Measurements from ENCODE around the gene TSR1.
"Not testable (repeated sequence)": the region's sequence is repeated elsewhere in the genome, so short reads cannot be mapped to it uniquely, and the experiment has no call there.

TSR1 gene

DNA sequence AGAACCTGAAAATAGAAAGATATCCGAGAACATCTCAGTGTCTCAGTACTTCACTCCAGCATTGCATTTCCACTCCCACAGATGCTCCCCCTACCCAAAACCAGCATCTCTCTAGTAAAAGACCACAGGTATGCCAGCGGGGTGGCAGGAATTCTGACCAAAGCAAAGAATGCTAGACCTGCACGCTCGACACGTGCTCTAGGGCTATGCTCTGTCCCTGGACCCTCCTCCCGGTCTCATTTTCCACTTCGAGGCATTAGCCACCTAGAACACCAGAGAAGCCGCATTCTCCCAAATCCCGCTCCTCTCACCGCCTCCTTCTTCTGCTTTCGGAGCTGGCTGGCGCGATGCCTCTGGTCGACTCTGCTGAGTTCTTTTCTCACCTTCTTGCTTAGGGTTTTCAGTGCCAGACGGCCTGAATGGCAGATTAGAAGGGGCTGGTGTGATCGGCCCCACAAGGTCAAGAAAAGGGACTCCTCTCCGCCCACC is 487 bp downstream of the TSR1 start:
- DNase-seq = no peak

DNA sequence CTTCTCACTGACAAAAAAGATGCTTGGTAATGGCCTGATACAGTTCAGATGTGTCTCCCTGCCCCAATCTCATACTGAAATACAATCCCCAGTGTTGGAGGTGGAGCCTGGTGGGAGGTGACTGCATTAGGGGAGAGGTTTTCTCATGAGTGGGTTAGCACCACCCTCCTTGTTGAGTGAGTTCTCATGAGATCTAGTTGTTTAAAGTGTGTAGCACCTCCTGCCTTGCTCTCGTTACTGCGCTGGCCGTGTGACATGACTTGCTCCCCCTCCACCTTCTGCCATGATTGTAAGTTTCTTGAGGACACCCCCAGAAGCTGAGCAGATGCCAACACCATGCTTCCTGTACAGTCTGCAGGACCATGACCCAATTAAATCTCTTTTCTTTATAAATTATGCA is 5.0 kb downstream of the TSR1 start:
- no peak for DNase-seq

DNA sequence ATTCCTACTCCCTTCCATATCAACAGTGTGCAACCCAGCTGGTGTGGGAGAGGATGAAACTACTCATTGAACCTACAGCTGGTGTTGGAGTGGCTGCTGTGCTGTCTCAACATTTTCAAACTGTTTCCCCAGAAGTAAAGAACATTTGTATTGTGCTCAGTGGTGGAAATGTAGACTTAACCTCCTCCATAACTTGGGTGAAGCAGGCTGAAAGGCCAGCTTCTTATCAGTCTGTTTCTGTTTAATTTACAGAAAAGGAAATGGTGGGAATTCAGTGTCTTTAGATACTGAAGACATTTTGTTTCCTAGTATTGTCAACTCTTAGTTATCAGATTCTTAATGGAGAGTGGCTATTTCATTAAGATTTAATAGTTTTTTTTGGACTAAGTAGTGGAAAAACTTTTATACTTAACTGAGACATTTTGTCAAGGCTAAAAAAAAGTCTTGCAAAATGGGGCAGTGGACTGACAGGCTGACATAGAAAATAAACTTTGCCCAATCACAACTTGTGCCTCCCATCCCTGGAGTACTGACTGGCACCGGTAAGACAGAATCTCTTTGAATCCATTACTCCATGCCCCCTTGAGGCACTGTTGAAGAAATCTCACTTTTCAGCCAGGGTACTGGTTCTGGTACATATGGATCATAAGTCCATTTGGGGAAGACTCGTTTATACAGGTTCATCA is 12.5 kb downstream of the TSR1 start:
- DNase-seq = no peak

DNA sequence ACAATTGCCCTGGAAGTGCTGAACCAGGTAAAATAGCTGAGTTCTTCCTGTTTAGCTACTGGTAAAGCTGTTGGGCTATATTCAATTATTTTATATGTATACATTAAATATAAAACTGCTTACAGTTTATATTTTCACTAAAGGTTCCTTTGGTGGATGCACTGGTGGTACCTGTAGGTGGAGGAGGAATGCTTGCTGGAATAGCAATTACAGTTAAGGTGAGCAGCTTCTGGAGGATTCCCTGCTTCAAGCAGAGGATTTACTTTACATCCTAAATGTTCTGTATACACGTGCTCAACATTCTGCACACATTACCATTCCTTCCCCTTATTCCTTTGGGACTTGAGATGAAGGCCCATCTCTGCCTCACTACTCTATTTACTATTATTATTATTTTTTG is 14.9 kb downstream of the TSR1 start:
- DNase-seq = no peak

DNA sequence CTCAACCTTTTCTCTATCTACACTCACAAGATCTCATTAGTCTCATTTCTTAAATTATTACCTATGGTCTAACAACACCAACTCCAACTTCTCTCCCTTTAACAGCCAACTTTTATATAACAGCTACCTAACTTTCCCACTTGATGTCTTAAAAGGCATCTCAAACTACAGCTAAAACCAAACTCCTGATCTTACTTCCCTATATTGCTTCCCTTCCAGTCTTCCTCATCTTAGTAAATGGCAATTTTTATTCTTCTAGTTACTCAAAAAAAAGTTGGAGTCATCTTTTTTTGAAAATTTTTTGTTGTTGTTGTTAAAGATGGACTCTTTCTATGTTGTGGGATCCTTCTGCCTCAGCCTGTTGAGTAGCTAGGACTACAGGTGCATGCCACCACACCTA is 17.2 kb downstream of the TSR1 start:
- no peak for DNase-seq

DNA sequence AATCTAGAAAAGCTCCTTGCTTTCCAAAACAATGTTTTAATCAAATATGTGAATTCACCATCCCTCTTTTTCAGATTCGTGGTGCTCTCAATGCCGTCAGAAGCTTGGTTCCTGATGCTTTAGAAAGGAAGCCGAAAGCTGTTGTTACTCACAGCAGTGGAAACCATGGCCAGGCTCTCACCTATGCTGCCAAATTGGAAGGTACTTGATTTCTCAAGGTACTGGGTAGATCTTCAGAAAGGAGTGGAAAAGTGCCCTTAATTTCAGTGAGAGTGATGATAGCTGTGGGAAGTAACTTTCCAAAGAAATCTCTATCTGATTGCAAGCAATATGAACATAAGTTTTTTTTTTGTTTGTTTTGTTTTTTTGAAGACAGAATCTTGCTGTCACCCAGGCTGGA is 18.5 kb downstream of the TSR1 start:
- no peak for DNase-seq

DNA sequence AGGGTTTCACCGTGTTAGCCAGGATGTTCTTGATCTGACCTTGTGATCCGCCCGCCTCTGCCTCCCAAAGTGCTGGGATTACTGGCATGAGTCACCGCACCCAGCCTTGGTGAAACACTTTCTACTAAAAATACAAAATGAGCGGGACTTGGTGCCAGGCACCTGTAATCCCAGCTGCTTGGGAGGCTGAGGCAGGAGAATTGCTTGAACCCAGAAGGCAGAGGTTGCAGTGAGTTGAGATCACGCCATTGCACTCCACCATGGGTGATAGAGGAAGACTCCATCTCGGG is 19.4 kb downstream of the TSR1 start:
- DNase-seq = not testable (repeated sequence)

DNA sequence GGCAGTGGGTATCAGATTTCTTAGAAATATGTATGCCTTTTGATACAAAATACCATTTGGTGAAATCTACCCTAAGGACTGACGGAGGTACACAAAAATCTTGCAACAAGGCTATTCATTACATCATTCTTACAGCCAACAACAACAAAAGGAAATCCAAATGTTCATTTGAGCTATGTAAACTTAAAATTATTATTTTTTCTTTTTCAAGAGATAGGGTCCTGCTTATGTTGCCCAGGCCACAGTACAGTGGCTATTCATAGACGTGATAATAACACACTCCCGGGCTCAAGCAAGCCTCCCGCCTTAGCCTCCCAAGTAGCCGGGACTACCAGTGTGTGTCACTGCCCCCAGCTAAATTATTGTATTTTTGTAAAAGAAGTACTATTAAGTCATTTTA is 23.5 kb downstream of the TSR1 start:
- no peak for DNase-seq

DNA sequence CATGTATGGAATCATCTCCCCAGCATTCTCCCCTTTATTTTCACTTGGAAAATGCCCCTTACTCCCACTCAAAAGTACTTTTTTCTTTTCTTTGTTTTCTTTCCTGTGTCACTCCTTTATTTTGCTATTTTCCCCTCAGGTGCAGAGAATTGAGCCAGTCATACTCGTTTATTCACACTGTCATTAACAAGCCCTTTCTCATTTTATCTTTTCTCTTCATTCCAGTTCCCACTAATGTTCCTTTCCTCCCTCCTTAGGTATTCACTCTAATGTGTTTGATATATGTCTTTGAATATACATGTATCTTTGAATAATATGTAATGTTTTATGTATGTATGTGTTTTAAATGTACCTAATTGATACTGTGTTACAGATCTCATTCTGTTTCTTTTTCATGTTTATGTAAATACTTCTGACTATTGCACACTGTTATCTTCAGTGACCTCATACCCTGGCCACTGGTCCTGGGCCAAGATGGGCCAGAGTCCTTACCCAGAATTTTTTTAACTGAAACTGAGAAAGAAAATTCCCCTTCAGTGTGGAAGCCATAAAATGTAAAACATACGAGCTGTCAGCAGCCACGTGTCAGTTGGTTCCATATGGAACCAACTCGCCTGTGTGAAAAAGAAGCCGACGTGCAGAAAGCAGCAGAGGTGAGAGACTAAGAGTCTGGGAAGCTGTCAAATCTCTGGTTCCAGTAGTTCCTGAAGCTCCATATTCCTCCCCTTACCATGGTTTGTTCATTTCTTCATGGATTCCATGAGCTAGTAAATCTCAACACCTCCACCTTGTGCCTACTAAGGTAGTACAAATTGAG is 26.7 kb downstream of the TSR1 start:
- no peak for DNase-seq

DNA sequence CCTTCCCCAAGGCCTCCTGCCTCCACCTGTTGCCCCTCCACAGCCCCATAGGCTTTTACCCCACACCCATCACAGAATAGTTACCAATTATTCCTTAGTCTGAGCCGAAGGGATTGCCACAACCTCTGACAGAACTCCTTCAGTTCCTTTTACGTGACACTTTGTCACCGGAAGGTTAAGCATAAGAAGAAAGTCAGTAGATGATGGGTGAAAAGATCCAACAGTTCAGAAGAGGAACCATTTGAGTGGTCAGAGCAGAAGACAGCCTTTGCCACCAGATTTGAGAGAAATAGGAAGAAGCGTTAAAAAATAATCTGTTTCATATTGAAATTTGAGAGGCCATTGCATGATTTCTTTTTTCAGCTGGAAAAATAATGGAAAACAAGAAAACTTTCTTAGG is 31.3 kb downstream of the TSR1 start:
- DNase-seq = no peak

DNA sequence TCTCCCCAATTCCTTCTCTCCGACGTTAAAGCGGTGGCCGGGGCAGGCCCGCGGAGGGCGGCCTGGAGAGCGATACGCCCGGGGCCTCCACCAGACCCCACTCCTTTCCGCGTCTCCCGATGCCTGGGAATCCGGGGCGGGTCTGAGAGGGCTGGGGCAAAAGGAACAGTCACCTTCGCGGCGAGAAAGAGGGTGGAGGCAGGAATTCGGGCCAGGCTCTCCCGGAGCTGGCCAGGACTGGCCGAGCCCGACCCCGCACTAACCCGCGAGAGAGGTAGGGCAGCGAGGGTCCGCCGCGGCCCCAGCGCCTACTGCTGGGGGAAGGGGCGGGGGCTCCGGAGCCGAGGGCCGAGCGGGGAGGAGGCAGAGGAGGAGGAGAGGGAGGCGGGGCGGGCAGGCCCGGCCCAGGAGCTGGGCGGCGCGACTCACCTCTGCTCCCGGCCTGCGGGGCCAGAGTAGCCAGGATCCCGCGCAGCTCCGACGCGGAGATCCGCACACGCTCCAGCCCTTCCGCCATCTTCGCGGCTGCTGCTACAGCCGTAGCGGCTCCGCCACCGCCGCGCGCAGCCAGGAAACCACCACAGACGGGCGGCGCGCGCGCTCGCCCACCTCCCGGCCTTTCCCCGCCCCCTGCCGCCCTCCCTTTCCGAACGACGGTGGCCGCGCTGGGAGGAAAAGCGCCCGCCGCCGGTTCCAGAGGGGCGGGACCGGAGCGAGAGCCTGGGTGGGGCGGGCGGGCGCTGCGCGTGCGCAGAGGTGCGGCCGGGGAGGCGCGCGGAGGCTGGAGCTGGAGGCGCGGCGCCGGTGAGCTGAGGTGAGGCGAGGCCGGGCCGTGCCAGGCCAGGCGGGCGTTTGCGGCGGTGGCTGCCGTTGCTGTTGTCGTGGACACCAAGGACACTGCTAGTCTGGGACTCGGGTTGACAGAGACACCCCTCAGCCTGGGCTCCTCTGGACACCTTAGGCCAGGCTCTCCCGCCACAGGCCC is 32.8 kb downstream of the TSR1 start, which contains the start of the genes SMG6 and SRR:
TSS of gene SMG6 (minus strand) at position 582 of the 985 bp plus-strand sequence. CDS start at position 517, 65 bp downstream.
TSS of gene SRR (plus strand) at position 747 of the 985 bp plus-strand sequence. CDS start 11,611 bp downstream, outside the sequence.
- peak; percentile 82 for DNase-seq

DNA sequence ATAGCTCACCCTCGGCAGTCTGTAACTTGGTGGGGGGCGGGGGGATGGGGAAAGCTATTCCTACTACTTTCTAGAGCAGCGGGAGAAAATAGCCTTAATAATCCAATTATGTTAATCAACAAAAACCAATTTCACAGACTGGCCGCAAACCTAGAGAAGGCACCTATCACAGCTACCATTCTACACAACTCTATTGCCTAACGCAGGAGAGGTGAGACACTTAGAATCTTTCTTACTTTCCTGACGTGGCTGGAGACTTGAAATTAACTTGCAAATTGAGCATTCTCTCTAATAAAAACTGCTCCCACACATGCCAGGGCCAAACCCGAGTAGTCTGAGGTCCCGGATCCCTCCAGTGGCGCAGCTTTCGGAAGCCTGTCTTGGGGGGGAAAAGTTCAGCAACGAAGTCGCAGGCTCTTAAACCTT is 33.5 kb downstream of the TSR1 start:
- no peak for DNase-seq

DNA sequence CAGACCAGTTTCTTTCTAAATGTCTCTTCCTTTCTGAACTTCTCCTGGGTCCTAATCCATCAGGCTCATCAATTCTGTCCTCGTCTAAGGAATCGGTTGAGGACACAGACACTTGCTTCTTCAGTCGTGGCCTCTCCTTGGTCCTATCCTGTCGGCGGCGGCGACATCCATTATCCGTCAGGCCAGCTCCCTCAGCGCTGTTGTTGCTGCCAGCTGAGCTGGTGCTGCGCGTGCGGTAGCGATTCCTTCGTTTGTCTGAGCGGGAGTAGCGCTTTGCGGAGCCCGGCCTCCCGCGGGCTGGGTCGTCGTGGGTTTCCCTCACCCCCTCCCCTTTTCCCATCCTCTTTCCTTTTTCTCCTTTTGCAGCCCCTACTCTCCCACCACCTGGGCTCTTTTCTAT is 36.5 kb downstream of the TSR1 start:
- DNase-seq = no peak

DNA sequence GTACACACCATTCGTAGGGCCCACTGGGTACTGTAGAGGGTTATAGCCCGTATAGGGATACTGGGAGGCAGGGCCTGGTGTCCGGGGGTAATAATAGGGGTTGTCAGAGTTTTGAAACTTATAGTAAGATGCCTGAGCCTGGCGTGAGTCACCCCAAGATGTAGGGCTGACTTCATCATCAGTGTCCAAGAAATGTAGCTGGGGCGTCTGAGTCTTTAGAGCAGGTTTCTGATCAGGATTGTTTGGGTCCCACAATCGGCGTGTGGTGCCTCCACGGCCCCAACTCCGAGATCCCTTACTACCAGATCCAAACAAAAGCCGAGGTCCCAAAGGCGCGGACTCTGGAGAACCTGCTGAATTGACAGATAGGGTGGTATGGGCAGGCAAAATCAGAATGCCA is 37.1 kb downstream of the TSR1 start:
- no peak for DNase-seq

DNA sequence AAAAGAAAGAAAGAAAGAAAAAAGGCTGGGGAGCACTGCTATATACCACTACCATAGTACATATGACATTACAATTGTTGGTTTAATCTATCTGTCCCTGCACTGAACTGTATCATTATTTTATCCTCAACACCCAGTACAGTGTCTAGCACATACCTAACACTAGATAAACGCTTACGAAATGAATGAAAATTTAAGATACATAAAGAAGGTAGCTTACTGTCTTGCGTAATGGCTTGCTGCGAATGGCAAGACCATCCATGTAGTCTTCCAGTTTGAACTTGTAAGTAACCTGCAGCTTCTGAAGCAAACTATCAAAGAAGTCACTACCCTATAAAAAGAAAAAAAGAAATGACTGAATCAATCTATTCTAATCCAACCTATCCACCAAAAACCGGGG is 39.2 kb downstream of the TSR1 start:
- no peak for DNase-seq

DNA sequence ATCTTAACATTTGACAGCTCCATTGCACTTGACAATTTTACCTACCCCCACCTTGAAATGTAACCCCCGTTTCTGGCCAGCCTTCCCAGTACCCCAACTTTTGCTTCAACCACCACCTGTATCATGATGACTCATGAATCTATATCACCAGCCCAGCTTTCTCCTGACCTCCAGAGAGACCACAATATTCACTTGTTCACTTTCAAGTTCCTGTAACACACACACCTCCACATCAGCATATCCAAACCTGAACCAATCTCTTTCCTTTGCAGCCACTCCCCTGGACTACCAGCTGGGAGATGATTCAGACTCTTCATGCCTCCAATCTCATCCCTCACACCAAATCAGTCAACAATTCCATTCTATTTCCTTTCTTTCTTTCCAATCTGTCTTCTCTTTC is 40.7 kb downstream of the TSR1 start:
- no peak for DNase-seq

DNA sequence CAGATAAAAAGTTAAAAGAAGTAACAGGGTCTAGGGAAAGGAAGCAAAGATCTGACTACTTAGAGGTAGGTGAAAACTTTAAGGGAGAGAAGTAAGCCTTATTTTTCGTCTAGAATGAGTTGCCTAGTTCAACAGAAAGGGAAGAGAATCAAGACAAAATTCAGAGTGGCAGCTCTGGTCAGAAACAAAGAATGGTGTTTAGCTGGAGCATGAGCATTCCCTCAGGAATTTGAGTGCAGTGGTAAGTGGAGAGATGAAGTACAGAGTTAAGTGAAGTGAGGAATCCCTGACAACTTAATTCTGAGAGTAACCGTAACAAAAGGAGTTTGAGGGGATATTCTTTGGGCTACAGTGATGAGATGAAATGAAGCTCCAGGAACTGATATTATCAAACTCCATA is 44.2 kb downstream of the TSR1 start:
- DNase-seq = no peak

DNA sequence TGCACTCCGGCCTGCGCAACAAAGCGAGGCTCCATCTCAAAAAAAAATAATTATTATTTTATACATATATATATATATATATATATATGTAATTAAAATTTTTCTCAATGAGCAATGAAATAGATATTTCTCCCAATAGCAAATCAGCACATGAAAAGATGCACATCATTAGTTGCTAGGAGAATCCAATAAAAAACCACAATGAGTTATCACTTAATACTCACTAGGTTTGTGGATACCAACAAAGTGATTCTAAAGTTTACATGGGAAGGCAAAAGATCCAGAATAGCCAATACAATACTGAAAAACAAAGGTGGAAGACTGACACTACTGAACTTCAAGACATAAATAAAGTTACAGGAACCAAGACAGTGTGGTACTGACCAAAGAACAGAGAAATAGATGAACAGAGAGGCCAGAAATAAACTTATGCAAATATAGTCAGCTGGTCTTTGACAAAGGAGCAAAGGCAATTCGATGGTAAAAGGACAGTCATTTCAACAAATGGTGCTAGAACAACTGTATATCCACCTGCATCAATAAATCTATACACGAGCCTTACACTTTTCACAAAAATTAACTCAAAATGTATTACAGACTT is 46.3 kb downstream of the TSR1 start:
- no peak for DNase-seq

DNA sequence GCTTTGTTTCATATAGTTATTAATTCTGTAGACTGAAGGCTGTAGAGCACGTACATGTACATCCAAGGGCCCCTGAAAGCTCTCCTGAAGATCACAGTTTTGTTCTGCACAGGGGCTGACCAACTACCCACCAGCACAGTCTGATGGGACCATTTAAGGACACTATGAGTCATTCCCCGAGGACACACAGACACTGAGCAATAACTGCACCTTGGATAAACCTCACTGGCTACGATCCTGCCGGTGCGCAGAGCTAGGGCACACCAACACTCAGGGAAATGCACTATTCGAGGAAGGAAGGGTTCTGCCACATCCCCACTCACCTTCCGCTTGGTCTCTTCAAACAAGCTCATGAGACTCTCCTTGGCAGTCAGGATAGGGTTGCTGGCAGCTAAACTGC is 53.0 kb downstream of the TSR1 start:
- no peak for DNase-seq

DNA sequence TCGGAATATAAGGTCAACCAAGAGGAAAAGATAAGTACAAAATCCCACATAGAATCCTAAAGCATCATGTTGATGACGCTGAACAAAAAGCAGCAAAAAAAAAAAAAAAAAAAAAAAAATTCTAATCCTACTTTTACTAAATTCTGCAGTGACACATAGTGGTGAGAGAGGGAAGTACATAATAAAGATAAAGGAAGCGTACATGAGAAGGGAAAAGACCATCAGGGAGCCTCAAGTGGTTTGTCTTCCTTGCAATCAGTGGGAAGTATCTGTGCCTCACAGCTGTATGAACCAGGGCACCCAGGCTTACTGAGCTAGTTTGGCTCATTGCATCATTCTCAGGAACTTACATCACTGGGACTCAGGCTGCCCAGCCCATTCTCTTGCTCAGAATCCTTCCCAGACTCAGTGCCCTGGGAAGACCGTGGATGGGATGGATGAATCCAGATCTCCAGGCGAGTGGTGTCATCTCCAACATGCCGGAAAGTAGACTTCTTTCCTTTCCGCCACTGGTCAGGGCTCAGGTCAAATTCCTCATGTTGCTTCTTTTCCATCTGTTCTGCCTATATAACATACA is 53.9 kb downstream of the TSR1 start:
- DNase-seq = no peak

DNA sequence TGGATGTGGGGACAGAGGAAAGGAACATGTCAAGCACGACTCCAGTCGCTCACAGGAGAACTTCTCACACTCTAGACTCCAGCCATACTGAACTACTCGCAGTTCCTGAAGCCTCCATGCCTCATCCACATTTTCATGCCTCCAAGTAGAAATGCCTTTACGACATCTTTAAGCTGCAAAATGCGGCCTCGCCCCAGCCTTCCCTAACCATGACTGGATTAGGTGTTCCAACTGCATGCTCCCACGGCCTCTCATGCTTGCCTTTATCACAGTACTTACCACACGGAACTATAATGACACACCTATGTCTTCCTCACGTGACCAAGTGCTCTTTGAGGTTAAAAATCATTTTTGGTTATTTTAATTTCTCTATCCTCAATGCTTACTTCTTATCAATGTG is 56.5 kb downstream of the TSR1 start:
- no peak for DNase-seq

DNA sequence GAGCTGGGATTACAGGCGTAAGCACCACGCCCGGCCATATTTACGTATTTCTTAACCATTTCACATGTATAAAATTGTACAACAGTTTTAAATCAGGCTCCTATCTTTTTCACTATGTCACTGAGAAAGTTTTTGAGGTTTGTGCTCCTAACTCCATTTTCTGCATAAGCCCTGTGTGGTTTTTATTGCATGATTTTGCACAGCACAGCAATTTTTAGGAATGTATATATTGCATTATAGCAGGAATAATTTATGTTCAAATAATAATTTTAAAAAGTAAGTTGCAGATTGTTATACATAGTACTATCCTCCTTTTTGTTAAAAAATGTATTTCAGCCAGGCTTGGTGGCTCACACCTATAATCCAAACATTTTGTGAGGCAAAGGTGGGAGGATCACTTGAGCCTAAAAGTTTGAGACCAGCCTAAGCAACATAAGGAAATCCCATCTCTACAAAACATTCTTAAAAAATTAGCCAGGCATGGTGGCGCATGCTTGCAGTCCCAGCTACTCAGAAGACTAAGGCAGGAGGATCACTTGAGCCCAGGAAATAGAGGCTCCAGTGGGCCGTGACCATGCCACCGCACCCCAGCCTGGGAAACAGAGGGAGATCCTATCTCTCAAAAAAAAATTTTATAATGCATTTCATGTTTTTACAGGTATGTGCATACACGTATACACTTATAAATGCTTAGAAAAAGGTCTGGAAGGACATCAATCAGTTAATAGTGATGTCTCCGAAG is 58.7 kb downstream of the TSR1 start:
- DNase-seq = no peak
